Panc1 (cell line): ENCODE results near the gene PRR30. TPM values are rescaled to one million over a fixed set of nuclear protein-coding genes. Genes with fewer than 3 reads are reported as not detected.

ENCODE experiments used
- ATAC-seq: fragments of 200-7000 bp; cut with Tn5 transposase; 2 replicates; pipeline ENCODE4 v1.9.1; 2020; ENCODE audit warnings: mild to moderate bottlenecking, moderate library complexity
- BruUV-seq: library from RNA; stranded (reverse); fragments of 400-500 nt; replicated peaks from 2 replicates; lab custom pipeline; 2021; lab: Mats Ljungman, UMichigan
- CTCF ChIA-PET: fragments of 300-600 bp; sonication (Branson Sonifier 250); formaldehyde crosslinking; loops from one replicate; lab custom pipeline; 2022; ENCODE audit warnings: antibody characterized with exemption; lab: Charles Lee
- POLR2A ChIA-PET: fragments of 300-600 bp; sonication (Branson Sonifier 250); formaldehyde crosslinking; loops from one replicate; lab custom pipeline; 2022; ENCODE audit warnings: antibody characterized with exemption; lab: Charles Lee
- DNase-seq: peaks from one replicate; pipeline ENCODE4 v3.0.0-alpha.2; 2010; ENCODE audit warnings: low read depth, low spot score
- H3K27ac ChIP-seq: 2 replicates; pipeline ENCODE4 v1.5.1; 2011; ENCODE audit warnings: mild to moderate bottlenecking, low read length, inconsistent platforms
- H3K27me3 ChIP-seq: fragments of 200-500 bp; sonication (Bioruptor generic); 2 replicates; pipeline ENCODE4 v1.6.0; 2014; ENCODE audit warnings: low read length, inconsistent platforms; ENCODE audit not compliant: control insufficient read depth, insufficient read depth
- H3K36me3 ChIP-seq: fragments of 200-500 bp; sonication (Bioruptor generic); 2 replicates; pipeline ENCODE4 v1.5.1; 2014; ENCODE audit warnings: inconsistent platforms, mild to moderate bottlenecking, low read length, moderate library complexity; ENCODE audit not compliant: control insufficient read depth, insufficient read depth
- H3K4me1 ChIP-seq: 2 replicates; pipeline ENCODE4 v1.5.1; 2011; ENCODE audit warnings: inconsistent platforms, mild to moderate bottlenecking, low read length, moderate library complexity; ENCODE audit not compliant: control insufficient read depth, insufficient read depth
- H3K4me3 ChIP-seq, 2 experiments: 2 replicates each; pipeline ENCODE4 v1.5.1; 2011 to 2012; ENCODE audit warnings: low read depth in 2 of 2, low read length in 2 of 2, mild to moderate bottlenecking in 2 of 2, inconsistent platforms in 1 of 2, moderate library complexity in 1 of 2
- H3K9me3 ChIP-seq: fragments of 200-500 bp; sonication (Bioruptor generic); 2 replicates; pipeline ENCODE4 v1.5.1; 2014; ENCODE audit warnings: low read depth, mild to moderate bottlenecking, inconsistent platforms, low read length, moderate library complexity; ENCODE audit not compliant: control insufficient read depth, insufficient read depth
- POLR2AphosphoS5 ChIP-seq: IDR thresholded peaks from 2 replicates; pipeline ENCODE4 v1.6.1; 2012; ENCODE audit warnings: mild to moderate bottlenecking, low read depth, low read length, moderate library complexity
- SIN3A ChIP-seq: IDR thresholded peaks from 2 replicates; pipeline ENCODE4 v1.6.1; 2012; ENCODE audit warnings: low read depth, mild to moderate bottlenecking, low read length, moderate library complexity, borderline replicate concordance; ENCODE audit not compliant: insufficient read depth
- TCF7L2 ChIP-seq: IDR thresholded peaks from 2 replicates; pipeline ENCODE4 v1.6.1; 2011; ENCODE audit warnings: mild to moderate bottlenecking, low read depth, low read length, inconsistent platforms
- in situ Hi-C: cut with HindIII; loops from 2 replicates; pipeline ENCODE4 v1.10.0; 2016; ENCODE audit warnings: low sequenced_read_pairs, low pct_unique_long_range_greater_than_20kb
- intact Hi-C: fragments of 100-400 bp; cut with micrococcal nuclease; formaldehyde crosslinking; loops from one replicate; pipeline ENCODE4 v1.10.0; 2022; ENCODE audit not compliant: unreplicated experiment
- total RNA-seq: library from RNA; stranded (reverse); gene quantifications from one replicate; pipeline ENCODE4 v1.2.1, GENCODE V29; 2021; ENCODE audit not compliant: unreplicated experiment
- TF ChIP-seq, protein P1 (sequence below): fragments of 450-650 bp; IDR thresholded peaks from 2 replicates; pipeline ENCODE4 v1.5.1; 2017; ENCODE audit warnings: mild to moderate bottlenecking
- TF ChIP-seq, protein P2 (sequence below), 2 experiments: IDR thresholded peaks; 2 replicates each; pipeline ENCODE4 v1.6.1; 2011 to 2012; ENCODE audit warnings: low read depth in 2 of 2, control low read depth in 1 of 2, low read length in 1 of 2, mild to moderate bottlenecking in 1 of 2, moderate library complexity in 1 of 2; ENCODE audit not compliant: insufficient read depth in 1 of 2

The PRR30 gene
- total RNA-seq, 1 experiment from 2014 or later, result not detected

DNA sequence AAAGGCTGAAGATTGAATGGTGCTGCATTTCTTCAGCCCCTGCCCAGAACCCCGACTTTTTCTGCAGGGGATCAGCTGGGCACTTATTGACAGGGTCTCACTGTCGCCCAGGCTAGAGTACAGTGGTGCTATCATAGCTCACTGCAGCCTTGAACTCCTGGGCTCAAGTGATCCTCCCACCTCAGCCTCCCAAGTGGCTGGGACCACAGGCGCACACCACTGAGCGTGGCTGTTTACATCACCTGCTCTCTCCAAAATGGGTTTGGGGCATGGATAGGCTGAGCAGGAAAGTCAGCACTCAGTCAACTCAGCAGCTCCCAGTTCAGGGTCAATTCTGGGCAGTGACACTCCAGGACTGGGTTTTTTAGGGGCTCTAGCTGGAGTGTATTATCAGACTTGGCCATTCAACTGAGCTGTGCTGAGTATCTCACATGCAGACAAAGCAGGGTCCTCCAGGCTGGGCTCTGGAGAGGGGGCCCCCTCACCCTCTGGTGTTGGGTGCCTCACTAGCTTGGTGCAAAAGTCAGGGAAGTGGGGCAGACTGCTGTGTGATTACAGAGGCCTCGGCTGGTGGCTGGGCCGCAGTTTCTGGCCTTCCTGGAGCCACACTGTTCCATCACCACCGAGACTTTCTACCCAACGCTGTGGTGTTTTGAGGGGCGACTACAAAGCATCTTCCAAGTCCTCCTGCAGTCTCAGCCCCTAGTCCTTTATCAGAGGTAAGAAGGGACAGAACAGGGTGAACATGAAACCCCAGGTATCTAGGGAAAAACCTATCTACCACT is 11.1 kb downstream of the PRR30 start:
- ChIA-PET CTCF (no interaction called here), POLR2A (interaction anchor here (0.7 kb wide), 1 partner anchor 43 kb away, joined by 4 read pairs; no protein-coding TSS in a partner anchor)
- Histone ChIP-seq H3K27me3 (no peaks in the 10 kb centered on the region), H3K27ac (no peak overlapping the region), H3K4me3 (no peak overlapping the region), H3K36me3 (peaks cover 2% of the 10 kb centered on the region; the same call in 1 of the 2 replicates), H3K9me3 (no peaks in the 10 kb centered on the region), H3K4me1 (no peaks in the 10 kb centered on the region)
- TF ChIP-seq SIN3A, result no peak
- no peak for TF ChIP-seq TCF7L2
- TF ChIP-seq, protein P1, sequence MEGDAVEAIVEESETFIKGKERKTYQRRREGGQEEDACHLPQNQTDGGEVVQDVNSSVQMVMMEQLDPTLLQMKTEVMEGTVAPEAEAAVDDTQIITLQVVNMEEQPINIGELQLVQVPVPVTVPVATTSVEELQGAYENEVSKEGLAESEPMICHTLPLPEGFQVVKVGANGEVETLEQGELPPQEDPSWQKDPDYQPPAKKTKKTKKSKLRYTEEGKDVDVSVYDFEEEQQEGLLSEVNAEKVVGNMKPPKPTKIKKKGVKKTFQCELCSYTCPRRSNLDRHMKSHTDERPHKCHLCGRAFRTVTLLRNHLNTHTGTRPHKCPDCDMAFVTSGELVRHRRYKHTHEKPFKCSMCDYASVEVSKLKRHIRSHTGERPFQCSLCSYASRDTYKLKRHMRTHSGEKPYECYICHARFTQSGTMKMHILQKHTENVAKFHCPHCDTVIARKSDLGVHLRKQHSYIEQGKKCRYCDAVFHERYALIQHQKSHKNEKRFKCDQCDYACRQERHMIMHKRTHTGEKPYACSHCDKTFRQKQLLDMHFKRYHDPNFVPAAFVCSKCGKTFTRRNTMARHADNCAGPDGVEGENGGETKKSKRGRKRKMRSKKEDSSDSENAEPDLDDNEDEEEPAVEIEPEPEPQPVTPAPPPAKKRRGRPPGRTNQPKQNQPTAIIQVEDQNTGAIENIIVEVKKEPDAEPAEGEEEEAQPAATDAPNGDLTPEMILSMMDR, result no peak
- TF ChIP-seq, protein P2, sequence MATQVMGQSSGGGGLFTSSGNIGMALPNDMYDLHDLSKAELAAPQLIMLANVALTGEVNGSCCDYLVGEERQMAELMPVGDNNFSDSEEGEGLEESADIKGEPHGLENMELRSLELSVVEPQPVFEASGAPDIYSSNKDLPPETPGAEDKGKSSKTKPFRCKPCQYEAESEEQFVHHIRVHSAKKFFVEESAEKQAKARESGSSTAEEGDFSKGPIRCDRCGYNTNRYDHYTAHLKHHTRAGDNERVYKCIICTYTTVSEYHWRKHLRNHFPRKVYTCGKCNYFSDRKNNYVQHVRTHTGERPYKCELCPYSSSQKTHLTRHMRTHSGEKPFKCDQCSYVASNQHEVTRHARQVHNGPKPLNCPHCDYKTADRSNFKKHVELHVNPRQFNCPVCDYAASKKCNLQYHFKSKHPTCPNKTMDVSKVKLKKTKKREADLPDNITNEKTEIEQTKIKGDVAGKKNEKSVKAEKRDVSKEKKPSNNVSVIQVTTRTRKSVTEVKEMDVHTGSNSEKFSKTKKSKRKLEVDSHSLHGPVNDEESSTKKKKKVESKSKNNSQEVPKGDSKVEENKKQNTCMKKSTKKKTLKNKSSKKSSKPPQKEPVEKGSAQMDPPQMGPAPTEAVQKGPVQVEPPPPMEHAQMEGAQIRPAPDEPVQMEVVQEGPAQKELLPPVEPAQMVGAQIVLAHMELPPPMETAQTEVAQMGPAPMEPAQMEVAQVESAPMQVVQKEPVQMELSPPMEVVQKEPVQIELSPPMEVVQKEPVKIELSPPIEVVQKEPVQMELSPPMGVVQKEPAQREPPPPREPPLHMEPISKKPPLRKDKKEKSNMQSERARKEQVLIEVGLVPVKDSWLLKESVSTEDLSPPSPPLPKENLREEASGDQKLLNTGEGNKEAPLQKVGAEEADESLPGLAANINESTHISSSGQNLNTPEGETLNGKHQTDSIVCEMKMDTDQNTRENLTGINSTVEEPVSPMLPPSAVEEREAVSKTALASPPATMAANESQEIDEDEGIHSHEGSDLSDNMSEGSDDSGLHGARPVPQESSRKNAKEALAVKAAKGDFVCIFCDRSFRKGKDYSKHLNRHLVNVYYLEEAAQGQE (IDR thresholded peaks at IDR 0.05; ENCODE audit: insufficient read depth in 1 of 2, low read depth in 2 of 2, low read length in 1 of 2), result no peak
- no peak for TF ChIP-seq POLR2AphosphoS5
- in situ Hi-C loops (no loop called here), intact Hi-C loops (no loop called here)
- DNase-seq (no peak), ATAC-seq (no peak)
- BruUV-seq, result no TSS peak

DNA sequence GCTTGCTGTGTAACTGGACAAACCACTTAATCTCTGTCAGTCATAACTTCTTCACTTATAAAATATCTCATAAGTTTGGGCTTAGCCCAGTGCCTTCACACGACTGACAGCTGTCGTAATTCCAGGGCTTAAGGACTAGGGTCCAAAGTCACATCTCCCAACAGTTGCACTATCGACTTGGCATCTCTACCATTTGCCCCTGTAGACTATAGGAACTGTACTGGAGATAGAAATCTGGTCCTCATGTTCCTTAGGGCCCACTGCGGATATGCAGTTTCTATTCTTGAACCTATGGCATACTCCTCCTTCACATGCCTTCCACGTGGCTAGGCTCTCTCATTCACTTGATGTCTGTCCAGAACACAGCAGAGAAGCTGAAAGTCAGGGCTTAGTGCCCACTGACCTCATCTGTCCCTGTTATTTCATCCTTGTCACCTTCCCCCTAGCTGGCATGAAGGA is 12.9 kb downstream of the PRR30 start:
- POLR2A ChIA-PET, result interaction anchor here (0.6 to 0.7 kb wide), 2 partner anchors 115 to 239 kb away, joined by 4 to 7 read pairs; no protein-coding TSS in a partner anchor
- no peak for ATAC-seq
- Histone ChIP-seq H3K36me3 (no peaks in the 10 kb centered on the region; the same call in 1 of the 2 replicates), H3K27me3 (no peaks in the 10 kb centered on the region; the same call in 1 of the 2 replicates), H3K9me3 (no peaks in the 10 kb centered on the region), H3K27ac (no peak overlapping the region), H3K4me1 (no peaks in the 10 kb centered on the region), H3K4me3 (no peak overlapping the region)
- TF ChIP-seq POLR2AphosphoS5 (no peak), TCF7L2 (no peak), SIN3A (no peak)
- TF ChIP-seq, protein P1, result no peak
- TF ChIP-seq, protein P2 (IDR thresholded peaks at IDR 0.05; ENCODE audit: insufficient read depth in 1 of 2, low read depth in 2 of 2, low read length in 1 of 2), result no peak
- in situ Hi-C loops, result no loop called here
- CTCF ChIA-PET, result interaction anchor here (1.5 kb wide), 1 partner anchor 65 kb away, joined by 7 read pairs; no protein-coding TSS in a partner anchor
- BruUV-seq, result no TSS peak
- intact Hi-C loops, result no loop called here
- no peak for DNase-seq
